Stimulated activated CD8-positive, alpha-beta memory T cell treated with anti-CD3 and anti-CD28 coated beads, Interleukin-15, amount 100 ng/mL, for 1 hour (primary cell): ENCODE data around the gene ROGDI.

Experiments used
- DNase-seq: peaks from one replicate; pipeline ENCODE4 v3.0.0-alpha.2; 2020; ENCODE audit warnings: low read depth

The ROGDI gene

DNA sequence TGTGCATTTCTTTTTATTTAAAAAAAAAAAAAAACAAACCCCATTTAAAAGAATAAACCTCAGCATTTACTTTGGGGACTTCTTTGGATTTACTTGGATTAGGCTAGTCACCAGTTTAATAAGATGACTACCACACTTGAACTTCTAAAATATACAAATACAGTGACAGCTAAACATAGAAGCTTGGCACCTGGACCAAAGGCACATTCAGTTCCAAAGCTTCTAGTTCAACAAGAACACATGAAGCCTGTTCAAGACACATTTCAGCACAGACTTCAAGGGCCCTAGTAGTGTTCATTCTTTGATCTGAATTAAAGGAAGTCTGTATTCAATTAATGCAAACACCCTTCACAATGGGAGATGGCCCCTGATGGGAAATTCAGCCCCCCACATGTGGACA lies 11.6 kb upstream of the ROGDI start:
- DNase-seq, result no peak

DNA sequence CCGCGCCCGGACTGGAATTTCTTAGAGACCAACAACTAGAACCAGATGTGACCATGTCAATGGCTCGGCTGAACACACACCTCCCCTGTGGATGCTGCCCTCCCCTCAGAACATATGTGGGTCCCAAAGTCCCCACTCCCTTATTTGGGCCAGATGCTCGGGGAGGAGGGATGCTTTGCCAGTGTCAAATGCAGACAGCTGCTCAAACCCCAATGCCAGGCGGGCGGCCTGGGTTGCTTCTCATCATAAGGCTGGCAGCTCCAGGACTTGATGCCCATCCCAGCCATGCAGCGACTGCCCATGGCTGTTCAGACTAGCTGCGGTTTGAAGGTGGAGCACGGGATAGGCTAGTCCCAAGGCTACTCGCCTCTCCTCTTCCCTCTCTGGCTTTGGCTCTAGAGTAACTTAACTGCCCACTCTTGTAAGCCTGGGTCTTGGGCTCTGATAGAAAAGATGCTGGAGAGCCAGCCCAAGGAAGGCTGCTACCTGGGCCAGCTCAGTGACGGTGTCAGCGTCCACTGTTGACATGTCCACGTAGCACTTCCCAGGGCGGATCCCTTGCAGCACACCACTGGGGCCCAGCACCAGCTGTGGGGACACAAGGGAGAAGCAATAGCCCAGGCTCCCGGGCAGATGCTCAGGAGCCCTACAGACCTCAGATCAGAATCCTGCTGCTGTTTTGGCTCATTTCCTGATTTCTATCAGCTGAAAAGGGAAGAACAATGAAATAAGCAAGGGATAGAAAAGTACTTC lies 11.0 kb upstream of the ROGDI start:
- no peak for DNase-seq

DNA sequence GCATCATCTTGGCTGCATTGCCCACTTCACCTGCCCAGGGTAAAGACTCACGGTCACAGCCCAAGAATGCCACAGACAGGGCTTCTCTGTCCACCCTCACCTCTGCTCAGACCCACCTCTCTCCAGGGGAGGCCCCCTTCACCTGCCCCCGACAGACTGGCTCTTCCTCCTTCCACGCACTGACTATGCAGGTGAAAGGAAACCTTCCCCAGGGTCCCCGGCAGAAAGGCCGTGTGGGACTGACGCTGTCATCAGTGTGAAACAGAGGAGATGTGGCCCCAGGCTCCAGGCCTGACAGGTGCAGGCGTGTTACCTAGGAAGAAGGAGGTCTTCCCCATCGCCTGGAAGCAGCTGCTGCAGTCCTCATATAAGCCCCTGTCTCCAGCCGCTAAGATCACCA lies 9.3 kb upstream of the ROGDI start:
- DNase-seq, result no peak

DNA sequence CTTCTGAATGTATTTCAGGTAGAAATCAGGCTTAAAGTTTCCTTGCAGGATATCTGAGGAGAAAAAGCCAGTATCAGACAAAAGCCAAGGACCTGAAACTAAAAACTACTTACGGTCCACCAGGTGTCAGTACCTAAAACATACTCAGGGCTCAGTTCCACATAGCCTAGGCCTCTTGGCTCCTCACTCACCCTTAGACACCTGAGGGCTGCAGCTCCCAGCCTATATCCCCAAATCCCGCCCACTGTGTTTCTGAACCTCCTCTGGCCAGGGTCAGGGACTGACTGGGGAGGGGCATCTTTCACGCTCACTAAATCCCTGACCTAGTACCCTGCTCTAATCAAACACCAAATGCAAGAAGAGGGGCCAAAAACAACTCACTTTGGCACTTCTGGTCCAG lies 8.8 kb upstream of the ROGDI start:
- no peak for DNase-seq

DNA sequence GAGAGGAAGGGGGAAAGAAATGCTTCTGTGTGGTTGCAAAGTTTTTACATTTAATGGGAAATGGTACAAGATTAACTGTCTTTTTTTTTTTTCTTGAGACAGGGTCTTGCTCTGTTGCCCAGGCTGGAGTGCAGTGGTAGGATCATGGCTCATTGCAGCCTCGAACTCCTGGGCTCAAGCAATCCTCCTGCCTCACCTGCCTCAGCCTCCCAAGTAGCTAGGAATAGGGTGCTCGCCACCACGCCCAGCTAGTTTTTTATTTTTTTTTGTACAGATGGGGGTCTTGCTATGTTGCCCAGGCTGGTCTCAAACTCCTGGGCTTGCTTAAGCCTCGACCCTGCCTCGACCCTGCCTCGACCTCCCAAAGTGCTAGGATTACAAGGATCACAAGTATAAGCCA lies 3.8 kb upstream of the ROGDI start:
- DNase-seq, result no peak

DNA sequence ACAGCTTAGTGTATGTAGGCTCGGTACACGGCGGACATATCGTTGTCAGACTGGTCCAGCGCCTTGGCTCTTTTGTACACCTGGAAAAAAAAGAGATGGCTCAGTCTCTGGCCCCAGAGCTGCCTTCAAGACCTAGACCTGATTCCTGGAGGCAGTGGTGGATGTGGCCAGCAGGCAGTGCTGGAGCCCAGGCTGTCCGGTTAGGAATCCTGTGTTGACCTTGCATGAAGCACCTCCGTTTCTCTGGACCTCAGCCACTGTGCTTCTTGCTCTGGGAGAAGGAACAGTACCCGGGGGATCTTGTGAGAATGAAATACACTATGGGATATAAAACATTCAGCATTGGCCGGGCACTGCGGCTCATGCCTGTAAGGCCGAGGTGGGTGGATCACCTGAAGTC lies 2.8 kb upstream of the ROGDI start:
- no peak for DNase-seq

DNA sequence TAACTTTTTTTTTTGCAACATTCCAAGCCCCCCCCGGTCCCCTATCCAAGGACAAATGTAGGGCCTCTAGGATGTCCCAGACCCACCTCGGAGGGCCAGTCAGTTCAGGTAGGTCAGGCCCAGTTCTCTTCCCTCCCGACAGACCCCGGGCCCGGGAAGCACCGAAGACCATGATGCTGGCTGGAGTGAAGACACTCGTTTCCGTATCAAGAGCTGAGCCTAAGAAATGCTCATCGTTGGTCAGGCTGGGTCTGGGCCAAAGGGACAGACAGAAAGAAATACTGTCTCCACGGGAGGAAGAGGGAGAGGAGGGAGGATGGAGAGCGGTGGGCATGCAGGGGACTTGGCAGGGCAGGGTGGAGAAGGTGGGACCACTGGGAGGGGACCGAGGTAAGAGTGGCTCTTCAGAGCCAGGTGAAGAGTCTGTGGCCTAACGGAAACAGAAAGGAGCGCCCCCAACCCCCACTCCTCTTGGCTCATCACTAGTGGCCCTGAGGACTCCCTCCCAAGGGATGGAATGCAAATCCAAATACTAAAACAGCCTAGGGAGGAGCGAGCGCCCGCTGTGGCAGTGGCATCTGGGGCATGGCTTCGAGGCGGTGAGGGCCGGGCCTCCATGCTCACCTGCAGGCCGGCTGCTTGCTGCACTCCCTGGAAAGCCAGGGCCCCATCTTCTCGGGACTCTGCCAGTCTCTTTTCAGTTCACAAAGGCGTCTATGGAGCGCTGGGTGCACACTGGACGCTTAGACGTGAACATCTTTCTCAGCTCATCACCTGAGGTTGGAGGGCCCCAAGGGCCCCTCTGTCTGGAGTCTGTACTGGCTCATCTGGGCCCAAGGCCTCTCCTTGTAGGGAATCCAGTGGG lies 1.7 kb upstream of the ROGDI start:
- no peak for DNase-seq

DNA sequence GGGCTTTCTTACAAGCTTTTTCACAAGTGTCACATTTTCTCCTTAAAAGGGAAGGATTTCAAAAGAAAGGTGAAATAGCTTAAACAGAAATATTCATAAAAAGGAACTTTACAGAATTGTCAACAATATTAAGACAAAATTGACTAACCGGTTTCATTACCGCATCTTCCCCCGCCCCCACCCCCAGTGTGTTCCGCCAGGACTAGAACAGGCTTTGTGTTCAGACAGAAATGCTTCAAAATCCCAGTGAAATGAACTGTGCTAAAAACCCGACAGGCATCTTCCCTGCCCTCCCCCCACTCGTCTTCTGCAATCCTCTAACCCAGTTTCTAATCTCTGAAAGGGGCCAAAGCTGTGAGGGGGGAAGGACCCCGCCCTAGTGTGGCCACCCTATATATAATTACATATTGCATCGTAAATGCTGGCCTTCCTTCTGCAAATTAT lies 990 bp upstream of the ROGDI start:
- no peak for DNase-seq

DNA sequence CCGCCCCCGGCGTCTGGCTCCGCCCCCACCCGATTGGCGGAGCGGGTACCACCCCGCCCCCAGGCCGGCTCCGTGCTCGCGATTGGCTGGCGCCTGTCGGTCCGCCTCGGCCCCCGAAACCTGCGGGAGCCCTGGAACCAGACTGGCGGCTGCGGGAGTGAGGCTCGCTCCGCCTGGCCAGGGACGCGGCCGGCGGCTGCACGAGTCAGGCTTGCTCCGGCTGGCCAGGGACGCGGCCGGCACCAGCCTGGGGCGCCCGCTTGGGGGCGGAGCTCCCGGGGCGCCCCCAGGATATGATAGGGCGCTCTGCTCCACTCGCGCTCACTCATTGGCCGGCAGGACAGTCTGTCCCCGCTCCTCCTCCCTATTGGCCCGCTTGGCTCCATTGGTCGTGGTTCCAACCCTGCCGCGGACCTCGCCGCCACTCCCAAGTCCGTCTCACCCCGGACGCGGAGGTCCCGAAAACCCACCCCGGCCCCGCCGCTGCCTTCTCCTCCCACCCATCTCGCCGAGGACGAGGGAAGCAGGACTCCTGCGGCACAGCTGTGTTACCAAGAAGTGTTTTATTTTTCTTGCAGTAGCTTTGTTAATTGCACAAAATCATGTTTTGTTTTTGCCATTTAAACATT lies 340 bp upstream of the ROGDI start:
- DNase-seq, result peak; percentile 76

DNA sequence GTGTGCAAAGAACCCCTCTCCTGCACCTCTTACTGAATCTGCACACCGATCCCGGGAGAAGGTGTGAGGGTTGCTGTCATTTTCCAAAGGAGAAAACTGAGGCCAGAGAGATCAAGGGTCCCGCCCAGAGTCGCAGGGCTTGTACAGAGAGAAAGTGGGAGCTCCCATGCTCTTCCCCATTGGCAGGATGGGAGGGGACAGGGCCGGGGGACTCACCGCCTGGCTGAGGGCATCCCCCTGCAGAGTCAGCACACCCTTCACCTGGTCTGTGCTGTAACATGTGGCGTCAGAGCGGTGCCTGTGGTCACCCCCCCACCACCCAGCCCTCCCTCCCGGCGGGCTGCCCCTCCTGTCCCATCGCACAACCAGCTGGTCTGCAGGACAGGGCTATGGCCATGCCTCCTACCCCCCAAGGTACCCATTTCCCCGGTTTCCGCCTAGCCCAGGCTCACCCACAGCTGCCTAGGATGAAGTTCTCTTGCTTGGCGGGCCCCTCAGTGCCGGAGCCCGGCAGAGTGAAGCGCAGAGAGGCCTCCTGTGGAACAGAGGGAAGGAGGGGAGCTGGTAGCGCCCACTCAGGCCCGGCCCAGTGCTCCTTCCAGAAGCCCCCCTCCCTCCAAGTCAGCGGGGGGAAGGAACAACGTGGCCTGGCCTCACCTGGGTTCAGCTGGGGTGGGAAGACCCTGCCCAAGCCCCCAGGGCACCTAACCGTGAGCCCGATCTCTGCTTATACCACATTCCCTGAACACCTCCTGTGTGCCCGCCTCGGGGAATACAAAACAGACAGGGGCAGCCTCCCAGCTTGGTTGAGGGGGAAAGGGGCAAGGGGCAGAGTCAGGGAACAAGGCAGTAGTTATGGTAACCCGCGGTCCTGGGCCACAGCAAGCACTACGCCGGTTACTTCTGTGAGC lies 1.1 kb downstream of the ROGDI start:
- no peak for DNase-seq

DNA sequence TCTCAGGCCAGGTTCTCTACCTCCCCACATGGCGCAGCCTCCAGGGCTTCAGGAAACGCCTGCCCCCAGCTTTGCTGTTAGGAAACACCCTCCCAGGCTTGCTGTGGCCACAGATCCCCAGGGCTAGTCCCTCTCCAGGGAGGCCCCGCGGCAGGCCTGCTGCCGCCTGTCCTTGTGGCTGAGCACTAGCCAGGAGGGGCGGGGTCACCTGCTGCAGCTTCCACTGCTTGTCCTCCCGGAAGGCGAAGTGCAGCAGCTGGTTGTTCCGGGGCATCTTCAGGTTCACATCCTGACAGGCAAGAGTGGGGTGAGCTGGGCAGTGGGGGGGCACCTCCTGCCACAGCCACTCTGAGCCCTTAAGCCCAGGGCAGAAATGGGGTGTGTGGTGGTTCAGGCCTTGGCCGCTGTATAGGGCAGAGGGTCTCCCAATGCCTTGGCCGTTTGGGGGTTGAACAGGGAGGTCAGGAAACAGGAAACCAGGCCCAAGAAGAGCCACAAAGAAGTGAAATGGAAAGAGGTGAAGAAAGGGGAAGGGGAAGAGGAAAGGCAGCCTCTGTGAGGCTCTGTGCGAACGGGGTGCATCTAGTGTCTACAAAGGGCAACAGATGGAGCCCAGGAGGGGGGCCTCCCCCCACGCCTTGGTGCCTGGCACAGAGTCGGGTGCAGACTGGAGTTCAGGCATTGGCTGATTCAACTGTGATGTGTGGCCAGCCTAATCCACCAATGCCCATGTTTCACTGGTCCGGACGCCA lies 2.0 kb downstream of the ROGDI start:
- DNase-seq, result no peak

DNA sequence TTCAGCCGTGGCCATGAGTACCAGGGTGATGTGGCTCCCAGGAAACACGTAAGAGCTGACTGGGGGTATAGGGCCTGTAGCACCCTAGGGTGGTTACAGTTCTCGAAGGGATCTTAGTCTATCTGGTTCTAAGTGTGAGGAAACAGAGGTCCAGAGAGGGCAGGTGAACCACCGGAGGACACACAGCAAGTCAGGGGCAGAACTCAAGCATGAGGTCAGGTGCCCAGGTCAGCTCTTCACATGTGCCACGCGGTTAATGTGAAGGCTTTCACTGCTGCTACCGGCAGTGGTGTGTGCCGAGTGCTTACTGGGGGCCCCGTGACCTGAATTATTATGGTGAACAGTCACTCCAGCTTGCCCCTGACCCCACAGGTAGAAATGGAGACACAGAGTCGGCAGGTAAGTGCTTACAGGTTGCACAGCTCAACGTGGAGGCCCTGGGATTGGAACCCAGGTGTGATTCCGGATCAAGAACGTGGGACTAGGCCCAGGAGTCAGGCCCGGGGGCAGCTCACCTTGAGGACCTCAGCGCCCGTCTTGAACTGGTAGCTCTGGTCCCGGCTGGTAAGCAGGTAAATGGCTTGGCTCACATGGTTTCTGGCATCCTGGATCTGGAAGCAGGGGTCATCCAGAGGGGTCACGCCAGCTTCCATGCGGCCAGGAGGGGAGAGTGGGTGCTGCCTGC lies 3.1 kb downstream of the ROGDI start:
- no peak for DNase-seq

DNA sequence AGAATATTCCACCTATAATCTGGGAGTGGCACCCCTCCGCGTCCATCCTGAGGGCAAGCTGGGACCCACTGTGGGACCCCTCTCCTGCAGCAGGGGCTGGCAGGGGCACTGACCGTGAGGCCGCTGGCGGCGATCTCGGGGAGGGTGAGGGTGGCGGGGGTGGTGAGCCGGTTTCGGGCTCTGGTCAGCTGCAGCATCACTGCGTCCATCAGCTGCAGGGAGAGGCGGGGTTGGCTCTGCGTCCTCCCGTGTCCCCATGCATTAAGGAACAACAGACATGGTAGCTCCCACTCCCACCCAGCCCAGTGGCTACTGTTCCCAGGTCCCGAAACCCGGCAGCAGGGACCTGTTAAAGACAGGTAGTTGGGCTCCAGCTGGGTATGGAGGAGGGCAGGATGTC lies 4.0 kb downstream of the ROGDI start:
- no peak for DNase-seq

DNA sequence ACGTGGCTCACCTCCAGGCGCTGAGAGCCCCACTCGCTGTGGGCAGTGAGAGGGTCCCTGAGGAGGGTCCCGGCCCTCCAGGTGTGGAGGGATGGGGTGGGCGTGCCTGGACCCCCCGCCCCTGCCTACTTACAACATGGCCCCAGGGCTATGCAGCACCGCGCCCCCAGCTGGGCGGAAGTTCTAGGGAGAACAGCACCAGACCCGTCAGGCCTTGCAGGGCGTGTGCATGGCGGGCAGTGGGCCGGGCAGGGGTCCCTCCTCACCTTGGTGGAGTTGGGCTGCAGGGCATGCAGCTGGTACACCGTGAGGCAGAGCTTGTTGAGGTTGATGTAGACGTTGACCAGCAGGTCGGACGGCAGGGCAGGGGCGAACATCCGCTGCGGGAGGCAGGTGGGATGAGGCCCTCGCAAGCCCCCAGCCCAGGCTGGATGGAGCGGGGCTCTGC lies 4.6 kb downstream of the ROGDI start:
- DNase-seq, result no peak

DNA sequence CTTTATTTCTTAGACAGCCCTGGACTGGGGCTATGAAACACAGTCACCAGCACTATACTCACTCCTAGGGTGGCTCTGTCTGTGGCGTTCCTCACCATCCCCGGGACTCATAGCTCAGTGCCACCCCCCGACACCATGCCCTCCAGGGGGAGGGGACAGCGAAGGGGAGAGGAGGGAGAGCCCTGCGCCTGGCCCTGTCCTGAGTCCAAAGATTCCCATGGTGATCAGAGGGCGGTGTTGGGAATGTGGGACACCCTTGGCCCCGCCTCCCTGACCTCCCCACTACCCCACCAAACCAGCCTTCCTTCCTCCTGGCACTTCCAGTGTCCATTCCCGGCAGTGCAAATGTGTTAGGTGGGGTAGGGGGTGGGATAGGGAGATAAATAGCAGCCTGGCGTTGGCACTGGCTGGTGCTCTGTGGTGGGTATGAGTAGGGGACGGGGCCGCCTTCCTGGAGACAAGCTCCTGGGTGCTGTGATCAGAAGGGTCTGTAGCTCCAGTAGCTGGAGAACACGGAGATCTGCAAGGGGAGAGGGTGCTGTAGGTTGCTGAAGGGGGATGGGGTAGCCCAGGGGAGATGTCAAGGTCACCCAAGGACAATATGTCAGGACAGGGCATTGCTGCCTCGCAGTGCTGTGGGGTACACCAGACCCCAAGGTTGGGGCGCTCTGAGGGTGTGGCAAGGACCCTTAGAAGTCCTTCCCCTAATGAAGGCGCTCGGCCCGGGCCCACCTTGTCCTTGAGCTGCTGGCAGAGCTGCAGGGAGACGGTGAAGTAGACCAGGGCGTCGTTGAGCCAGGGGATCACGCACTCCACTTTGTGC lies 5.2 kb downstream of the ROGDI start:
- no peak for DNase-seq

DNA sequence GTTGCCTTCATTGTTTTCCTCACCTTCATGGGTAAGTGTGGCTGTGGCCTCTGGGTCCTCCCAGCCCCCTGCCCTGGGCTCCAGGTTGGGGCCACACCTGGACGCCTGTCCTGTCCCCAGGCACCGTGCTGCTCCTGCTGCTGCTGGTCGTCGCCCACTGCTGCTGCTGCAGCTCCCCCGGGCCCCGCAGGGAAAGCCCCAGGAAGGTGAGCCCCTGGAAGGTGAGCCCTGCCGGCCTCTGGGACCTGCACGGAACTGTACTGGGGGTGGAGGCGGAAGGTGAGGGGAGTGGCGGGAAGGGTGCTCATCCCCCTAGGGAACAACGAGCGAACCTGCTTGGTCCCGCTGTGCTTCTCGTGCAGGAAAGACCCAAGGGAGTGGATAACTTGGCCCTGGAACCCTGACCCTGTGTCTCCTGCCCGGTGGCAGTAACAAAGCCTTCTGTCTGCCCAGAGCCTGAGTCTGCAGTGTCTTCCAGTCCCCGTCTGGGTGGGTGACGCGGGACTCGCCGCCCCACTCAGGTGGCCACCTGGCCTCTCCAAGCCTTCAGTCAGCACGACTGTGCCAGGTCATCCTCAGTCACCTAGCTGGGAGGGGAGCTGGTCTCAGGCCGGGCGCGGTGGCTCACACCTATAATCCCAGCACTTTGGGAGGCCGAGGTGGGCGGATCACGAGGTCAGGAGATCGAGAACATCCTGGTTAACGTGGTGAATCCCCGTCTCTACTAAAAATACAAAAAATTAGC lies 6.4 kb downstream of the ROGDI start:
- DNase-seq, result no peak

DNA sequence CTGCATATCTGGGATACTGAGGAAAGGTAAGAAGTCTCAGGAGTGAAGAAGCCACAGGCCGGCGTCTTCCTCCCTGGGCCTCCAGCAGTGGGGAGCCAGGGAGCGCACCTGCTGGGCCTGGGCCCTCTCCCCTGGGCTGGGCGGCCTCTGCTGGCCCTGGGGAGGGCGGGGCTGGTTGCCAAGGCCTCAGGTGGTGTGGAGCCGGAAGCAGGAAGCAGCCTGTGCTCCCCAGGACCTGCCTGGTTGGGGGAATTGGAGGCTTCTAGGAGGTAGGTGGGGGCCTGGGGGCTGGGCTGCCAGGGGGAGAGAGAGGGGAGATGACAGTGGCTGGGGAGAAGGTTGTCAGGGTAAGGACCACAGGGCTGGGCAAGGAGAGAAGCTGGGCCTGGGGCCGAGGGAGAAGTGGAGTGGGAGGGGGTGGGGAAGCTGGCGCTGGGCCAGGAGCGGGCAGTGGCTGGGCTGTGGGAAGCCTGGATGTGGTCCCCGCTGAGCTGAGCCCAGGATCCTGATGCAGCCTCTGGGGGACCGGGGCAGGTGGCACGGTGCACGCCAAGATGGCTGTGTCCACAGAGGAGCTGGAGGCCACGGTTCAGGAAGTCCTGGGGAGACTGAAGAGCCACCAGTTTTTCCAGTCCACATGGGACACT lies 7.1 kb downstream of the ROGDI start, which contains the start of gene SMIM22:
Gene SMIM22, plus strand, starts transcription at position 189 of the 647 bp plus-strand sequence. Its CDS starts 366 bp downstream, at position 555.
- DNase-seq, result no peak

DNA sequence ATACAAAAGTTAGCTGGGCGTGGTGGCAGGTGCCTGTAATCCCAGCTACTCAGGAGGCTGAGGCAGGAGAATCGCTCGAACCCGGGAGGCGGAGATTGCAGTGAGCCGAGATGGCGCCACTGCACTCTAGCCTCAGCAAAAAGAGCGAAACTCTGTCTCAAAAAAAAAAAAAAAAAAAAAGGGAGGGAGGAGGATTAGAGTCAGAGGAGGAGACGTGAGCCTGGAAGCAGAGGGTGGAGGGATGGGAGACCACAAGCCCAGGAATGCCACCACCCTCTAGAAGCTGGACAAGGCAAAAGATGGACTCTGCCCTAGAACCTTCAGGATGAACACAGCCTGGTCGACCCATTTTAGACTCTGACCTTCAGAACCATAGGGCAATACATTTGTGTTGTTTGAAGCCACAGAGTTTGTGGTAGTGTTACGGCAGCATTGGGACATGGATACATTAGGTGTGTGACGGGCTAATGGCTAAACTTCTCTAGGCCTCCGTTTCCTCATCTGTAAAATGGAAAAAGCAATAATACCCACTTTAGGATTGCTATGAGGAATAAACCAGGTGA lies 9.4 kb downstream of the ROGDI start:
- DNase-seq, result no peak
